H1 (cell line): ENCODE results near the gene CNFN. TPM values are rescaled to one million over a fixed set of nuclear protein-coding genes. Genes with fewer than 3 reads are reported as not detected.
"Not testable (repeated sequence)": the region's sequence is repeated elsewhere in the genome, so short reads cannot be mapped to it uniquely, and the experiment has no call there.

ENCODE experiments used
- CTCF ChIA-PET: fragments of 300-600 bp; sonication (Branson Sonifier 250); formaldehyde crosslinking; loops from one replicate; lab custom pipeline; 2021; ENCODE audit not compliant: partially characterized antibody; lab: Charles Lee
- POLR2A ChIA-PET: fragments of 300-600 bp; sonication (Branson Sonifier 250); formaldehyde crosslinking; loops from one replicate; lab custom pipeline; 2021; ENCODE audit warnings: inconsistent platforms; ENCODE audit not compliant: partially characterized antibody; lab: Charles Lee
- DNase-seq, 2 experiments: peaks; one replicate each; pipeline versions ENCODE4 v3.0.0 to v3.0.0-alpha.2; 2010 to 2022; ENCODE audit warnings: low spot score in 2 of 2, low read depth in 1 of 2, mixed read lengths in 1 of 2
- FAIRE-seq: peaks from 2 replicates; lab custom pipeline; 2011; peaks lifted over from hg19 to GRCh38; lab: Jason Lieb, UNC
- H2AFZ ChIP-seq: 2 replicates; pipeline ENCODE4 v1.8.1; 2012; ENCODE audit warnings: low read length, inconsistent platforms
- H2AK5ac ChIP-seq: 2 replicates; pipeline ENCODE4 v1.6.1; 2013; ENCODE audit warnings: low read depth, low read length
- H2BK120ac ChIP-seq: replicated peaks from 2 replicates; pipeline ENCODE3; 2013; ENCODE audit warnings: low read depth, low read length, inconsistent platforms
- H2BK12ac ChIP-seq: 2 replicates; pipeline ENCODE4 v1.6.1; 2013; ENCODE audit warnings: low read depth, low read length
- H2BK15ac ChIP-seq: 2 replicates; pipeline ENCODE4 v1.6.1; 2013; ENCODE audit warnings: low read length
- H2BK20ac ChIP-seq: 2 replicates; pipeline ENCODE4 v1.6.1; 2013; ENCODE audit warnings: low read length
- H2BK5ac ChIP-seq: 2 replicates; pipeline ENCODE4 v1.6.1; 2013; ENCODE audit warnings: low read depth, low read length
- H3K14ac ChIP-seq: 2 replicates; pipeline ENCODE4 v1.6.1; 2013; ENCODE audit warnings: inconsistent platforms; ENCODE audit not compliant: insufficient read length
- H3K18ac ChIP-seq: 2 replicates; pipeline ENCODE4 v1.6.1; 2013; ENCODE audit warnings: low read length; ENCODE audit errors: extremely low read depth
- H3K23ac ChIP-seq: 2 replicates; pipeline ENCODE4 v1.6.1; 2013; ENCODE audit warnings: inconsistent platforms; ENCODE audit not compliant: insufficient read length
- H3K23me2 ChIP-seq: 2 replicates; pipeline ENCODE4 v1.6.1; 2013; ENCODE audit warnings: low read depth, low read length
- H3K27ac ChIP-seq: 2 replicates; pipeline ENCODE4 v1.6.1; 2011; ENCODE audit warnings: low read depth, low read length, inconsistent platforms
- H3K27me3 ChIP-seq, 4 experiments: replicated peaks in 1 of 4; 1 replicate in 1 of 4; 2 replicates in 3 of 4; pipeline versions ENCODE4 v1.6.1 to v1.8.1; 2011 to 2013; ENCODE audit warnings: low read length in 3 of 4, mild to moderate bottlenecking in 3 of 4, inconsistent platforms in 2 of 4, mixed read lengths in 2 of 4, moderate library complexity in 1 of 4; ENCODE audit not compliant: control insufficient read depth in 3 of 4, insufficient read depth in 3 of 4; ENCODE audit errors: extremely low read depth in 1 of 4
- H3K36me3 ChIP-seq, 4 experiments: 2 replicates each; pipeline versions ENCODE4 v1.6.1 to v1.8.1; 2011 to 2013; ENCODE audit warnings: mild to moderate bottlenecking in 4 of 4, low read length in 3 of 4, moderate library complexity in 2 of 4, control low read depth in 1 of 4, inconsistent platforms in 1 of 4; ENCODE audit not compliant: insufficient read depth in 4 of 4, control insufficient read depth in 2 of 4
- H3K4ac ChIP-seq: replicated peaks from 2 replicates; pipeline ENCODE3; 2013; ENCODE audit warnings: low read length, low read depth, mixed read lengths, inconsistent platforms; ENCODE audit not compliant: insufficient read length
- H3K4me1 ChIP-seq, 4 experiments: replicated peaks in 1 of 4; 1 replicate in 1 of 4; 2 replicates in 3 of 4; pipeline versions ENCODE4 v1.6.1 to v1.8.1; 2011 to 2013; ENCODE audit warnings: low read length in 3 of 4, inconsistent platforms in 2 of 4, mixed read lengths in 1 of 4; ENCODE audit not compliant: insufficient read depth in 4 of 4, control insufficient read depth in 3 of 4
- H3K4me2 ChIP-seq, 2 experiments: 2 replicates each; pipeline versions ENCODE4 v1.6.1 to v1.8.1; 2011 to 2013; ENCODE audit warnings: low read depth in 2 of 2, low read length in 2 of 2, control low read depth in 1 of 2, inconsistent platforms in 1 of 2, mild to moderate bottlenecking in 1 of 2; ENCODE audit not compliant: insufficient read depth in 1 of 2
- H3K4me3 ChIP-seq, 4 experiments: fragments of 200-600, 300-600 bp in 1 of 4; sonication (generic), shearing (Covaris generic), sonication (Bioruptor Twin) in 1 of 4; 2 replicates each; pipeline versions ENCODE4 v1.5.1 to v1.8.1; 2011 to 2016; ENCODE audit warnings: low read length in 4 of 4, low read depth in 3 of 4, control low read depth in 2 of 4, inconsistent platforms in 2 of 4, mild to moderate bottlenecking in 2 of 4, mixed read lengths in 1 of 4, moderate library complexity in 1 of 4; ENCODE audit not compliant: insufficient read depth in 2 of 4; ENCODE audit errors: extremely low read depth in 1 of 4
- H3K56ac ChIP-seq: replicated peaks from 2 replicates; pipeline ENCODE3; 2013; ENCODE audit warnings: low read depth, mild to moderate bottlenecking, mixed read lengths, low read length, inconsistent platforms; ENCODE audit not compliant: insufficient read length
- H3K79me1 ChIP-seq: 2 replicates; pipeline ENCODE4 v1.6.1; 2013; ENCODE audit warnings: low read depth, low read length, control low read depth
- H3K79me2 ChIP-seq, 2 experiments: 2 replicates each; pipeline versions ENCODE4 v1.6.1 to v1.8.1; 2012 to 2013; ENCODE audit warnings: low read length in 2 of 2, mild to moderate bottlenecking in 2 of 2, inconsistent platforms in 1 of 2; ENCODE audit not compliant: insufficient read depth in 2 of 2, control insufficient read depth in 1 of 2
- H3K9ac ChIP-seq, 4 experiments: replicated peaks in 1 of 4; 1 replicate in 1 of 4; 2 replicates in 3 of 4; pipeline versions ENCODE4 v1.6.1 to v1.8.1; 2011 to 2013; ENCODE audit warnings: low read depth in 3 of 4, low read length in 3 of 4, control low read depth in 2 of 4, mild to moderate bottlenecking in 2 of 4, moderate library complexity in 2 of 4, inconsistent platforms in 1 of 4; ENCODE audit errors: extremely low read depth in 1 of 4
- H3K9me3 ChIP-seq, 2 experiments: 2 replicates each; pipeline versions ENCODE4 v1.6.1 to v1.8.1; 2012 to 2013; ENCODE audit warnings: mild to moderate bottlenecking in 2 of 2, moderate library complexity in 2 of 2, control low read depth in 1 of 2, inconsistent platforms in 1 of 2, low read depth in 1 of 2, low read length in 1 of 2, mixed read lengths in 1 of 2; ENCODE audit not compliant: insufficient read depth in 2 of 2
- H4K20me1 ChIP-seq, 2 experiments: replicated peaks in 1 of 2; 2 replicates each; pipeline versions ENCODE3 to v1.8.1; 2011 to 2013; ENCODE audit warnings: inconsistent platforms in 2 of 2, low read length in 2 of 2, mild to moderate bottlenecking in 1 of 2; ENCODE audit not compliant: insufficient read depth in 2 of 2, control insufficient read depth in 1 of 2
- H4K5ac ChIP-seq: 2 replicates; pipeline ENCODE4 v1.6.1; 2013; ENCODE audit warnings: low read length, low read depth, mixed read lengths, inconsistent platforms; ENCODE audit not compliant: insufficient read length
- H4K8ac ChIP-seq: 2 replicates; pipeline ENCODE4 v1.8.0; 2013; ENCODE audit warnings: mild to moderate bottlenecking, moderate library complexity, low read length, inconsistent platforms; ENCODE audit not compliant: insufficient read depth; ENCODE audit errors: extremely low read depth
- H4K91ac ChIP-seq: replicated peaks from 2 replicates; pipeline ENCODE3; 2013; ENCODE audit warnings: low read length, mixed read lengths, inconsistent platforms; ENCODE audit not compliant: insufficient read length
- WGBS, 2 experiments: shearing (Covaris generic) in 1 of 2; methylation state at CpG; one replicate each; pipeline versions ENCODE4 v1.1.6 to v1.1.7; 2013 to 2015; ENCODE audit warnings: low lambda C conversion rate in 2 of 2, mixed read lengths in 2 of 2, inconsistent platforms in 1 of 2, low coverage in 1 of 2, missing lambda C conversion rate in 1 of 2; ENCODE audit not compliant: insufficient replicate concordance in 2 of 2, insufficient coverage in 1 of 2, insufficient read length in 1 of 2; ENCODE audit errors: extremely low coverage in 1 of 2, missing lambda C conversion rate in 1 of 2; 5-methylcytosine and 5-hydroxymethylcytosine counted together
- microRNA-seq, 2 experiments: library from miRNA; unstranded; fragments of <30 nt; microRNA quantifications; one replicate each; pipeline versions ENCODE4 to v1.2.0, GENCODE V29; 2016 to 2020; ENCODE audit warnings: borderline microRNAs expressed in 2 of 2, borderline number of aligned reads in 2 of 2, borderline replicate concordance in 1 of 2
- polyA plus RNA-seq, 7 experiments: library from polyadenylated mRNA; depleted of rRNA in 3 of 7; stranded (reverse) in 5 of 7; unstranded in 2 of 7; fragments of >200 nt in 5 of 7; fragments of 200-250 nt in 2 of 7; gene quantifications; 1 replicate in 5 of 7; 2 replicates in 1 of 7; 4 replicates in 1 of 7; pipeline versions ENCODE4 v1.2.1 to v1.2.3, GENCODE V29; 2011 to 2013; ENCODE audit warnings: missing spikeins in 2 of 7, mixed read lengths in 2 of 7
- small RNA-seq: library from polyadenylated mRNA; stranded (forward); fragments of <200 nt; extraction: miRNeasy Mini kit (QIAGEN cat#:217004); gene quantifications from one replicate; pipeline ENCODE3, GENCODE V24; 2013; ENCODE audit not compliant: insufficient read depth
- total RNA-seq: library from RNA; stranded (reverse); fragmentation: NEBNext Ultra II Directional; extraction: Animal tissue kit (Norgen Biotek cat#: 25700); gene quantifications from 2 replicates; pipeline ENCODE4 v1.2.1, GENCODE V29; 2021

Gene CNFN
- total and polyA plus RNA-seq, 2 of the 8 experiments (the other 6 are each of a cell fraction or from before 2014, with no cell fraction given), result 8.9 to 31.5 TPM

- DNase-seq, H3K9ac ChIP-seq, H3K79me1 ChIP-seq, H4K8ac ChIP-seq, H4K91ac ChIP-seq, H3K56ac ChIP-seq, H2BK5ac ChIP-seq, H3K4me3 ChIP-seq, H3K4ac ChIP-seq, H3K23ac ChIP-seq, H3K18ac ChIP-seq, H3K79me2 ChIP-seq, H2BK120ac ChIP-seq, H3K4me2 ChIP-seq, H3K9me3 ChIP-seq, H2BK12ac ChIP-seq, H2BK15ac ChIP-seq, H3K23me2 ChIP-seq, H3K4me1 ChIP-seq, H3K27ac ChIP-seq, FAIRE-seq, H3K14ac ChIP-seq, H4K5ac ChIP-seq, H2BK20ac ChIP-seq, H4K20me1 ChIP-seq, H3K36me3 ChIP-seq, H3K27me3 ChIP-seq, H2AK5ac ChIP-seq, H2AFZ ChIP-seq: not testable (repeated sequence)
- ChIA-PET CTCF (interaction anchor here (1.1 to 1.7 kb wide), 2 partner anchors 11 to 21 kb away, joined by 4 to 5 read pairs; no protein-coding TSS in a partner anchor), POLR2A (interaction anchor here (0.6 to 0.8 kb wide), 2 partner anchors 130 to 479 kb away, joined by 3 read pairs; partner anchors contain the start of gene RPS19)
- WGBS, 2 experiments, result 89% methylated on average over 7 of the region's 7 CpGs; no CpG with 5 or more reads in 1 of the 2 experiments
Observed at GRCh38 chr19:42339126-42339860, 50.8 kb downstream of the CNFN start.

Small RNA genes within 50 kb of the gene (microRNA-seq; reads per million reads assigned to microRNA genes)
- 0 reads per million in 2 experiments for gene MIR8077

Small RNA genes within 50 kb of the gene (small RNA-seq; reads per million reads assigned to genes)
- gene MIR8077, result not detected

Other genes starting within 250 kb of the CNFN start
- gene DEDD2, start 172.6 kb downstream of the CNFN start, total RNA-seq, result 32.6 and 37.8 TPM in 2 replicates
- gene DEDD2, start 172.6 kb downstream of the CNFN start, polyA plus RNA-seq (2011; rRNA removed), result 65.0 and 74.3 TPM in 2 replicates
- 13.5 and 14.1 TPM in 2 replicates for gene ZNF526, start 170.0 kb downstream of the CNFN start, total RNA-seq
- 8.4 and 10.0 TPM in 2 replicates for gene ZNF526, start 170.0 kb downstream of the CNFN start, polyA plus RNA-seq (2011; rRNA removed)
- gene GSK3A, start 147.7 kb downstream of the CNFN start, total RNA-seq, result 54.9 and 55.3 TPM in 2 replicates
- 84.0 and 89.0 TPM in 2 replicates for gene GSK3A, start 147.7 kb downstream of the CNFN start, polyA plus RNA-seq (2011; rRNA removed)
- 62.7 and 73.9 TPM in 2 replicates for gene ERF, start 135.2 kb downstream of the CNFN start, total RNA-seq
- gene ERF, start 135.2 kb downstream of the CNFN start, polyA plus RNA-seq (2011; rRNA removed), result 43.7 and 67.6 TPM in 2 replicates
- gene CIC, start 121.0 kb downstream of the CNFN start, total RNA-seq, result 43.6 and 48.4 TPM in 2 replicates
- 13.2 and 23.1 TPM in 2 replicates for gene CIC, start 121.0 kb downstream of the CNFN start, polyA plus RNA-seq (2011; rRNA removed)
- 6.7 and 7.2 TPM in 2 replicates for gene PRR19, start 88.2 kb downstream of the CNFN start, total RNA-seq
- 7.5 and 8.9 TPM in 2 replicates for gene PRR19, start 88.2 kb downstream of the CNFN start, polyA plus RNA-seq (2011; rRNA removed)
- 124 and 132 TPM in 2 replicates for gene PAFAH1B3, start 87.7 kb downstream of the CNFN start, total RNA-seq
- 248 and 294 TPM in 2 replicates for gene PAFAH1B3, start 87.7 kb downstream of the CNFN start, polyA plus RNA-seq (2011; rRNA removed)
- gene TMEM145, start 77.0 kb downstream of the CNFN start, total RNA-seq, result 4.7 and 5.0 TPM in 2 replicates
- gene TMEM145, start 77.0 kb downstream of the CNFN start, polyA plus RNA-seq (2011; rRNA removed), result 2.3 and 4.5 TPM in 2 replicates
- gene MEGF8, start 64.7 kb downstream of the CNFN start, total RNA-seq, result 22.3 and 23.7 TPM in 2 replicates
- gene MEGF8, start 64.7 kb downstream of the CNFN start, polyA plus RNA-seq (2011; rRNA removed), result 13.0 and 22.9 TPM in 2 replicates
- gene LIPE, start 37.1 kb upstream of the CNFN start, total RNA-seq, result 12.5 and 15.9 TPM in 2 replicates
- 8.7 and 17.0 TPM in 2 replicates for gene LIPE, start 37.1 kb upstream of the CNFN start, polyA plus RNA-seq (2011; rRNA removed)
- gene CXCL17, start 52.6 kb upstream of the CNFN start, total RNA-seq, result not detected in 2 replicates
- 0.11 TPM in 1 of 2 replicates, not detected in the other for gene CXCL17, start 52.6 kb upstream of the CNFN start, polyA plus RNA-seq (2011; rRNA removed)
- 1.8 and 2.0 TPM in 2 replicates for gene CEACAM1, start 138.2 kb upstream of the CNFN start, total RNA-seq
- 2.0 and 3.6 TPM in 2 replicates for gene CEACAM1, start 138.2 kb upstream of the CNFN start, polyA plus RNA-seq (2011; rRNA removed)
- gene CEACAM8, start 204.6 kb upstream of the CNFN start, total RNA-seq, result not detected in 2 replicates
- not detected in 2 replicates for gene CEACAM8, start 204.6 kb upstream of the CNFN start, polyA plus RNA-seq (2011; rRNA removed)